Endometrial microvascular endothelial cells (primary cell): ENCODE results near the gene RAD54L2. TPM values are rescaled to one million over a fixed set of nuclear protein-coding genes. Genes with fewer than 3 reads are reported as not detected.
"Not testable (repeated sequence)": the region's sequence is repeated elsewhere in the genome, so short reads cannot be mapped to it uniquely, and the experiment has no call there.

Experiments used
- in situ Hi-C: cut with HindIII; loops from 2 replicates; pipeline ENCODE4 v1.10.0; 2017; ENCODE audit warnings: low sequenced_read_pairs, low pct_unique_long_range_greater_than_20kb; ENCODE audit errors: inconsistent ontology term
- total RNA-seq: library from RNA; depleted of rRNA; stranded (reverse); fragments of >200 nt; gene quantifications from one replicate; pipeline ENCODE4 v1.2.3, GENCODE V29; 2015; ENCODE audit errors: inconsistent ontology term

Gene RAD54L2
- total RNA-seq, 1 donor from 2014 or later, result 12.8 TPM

DNA sequence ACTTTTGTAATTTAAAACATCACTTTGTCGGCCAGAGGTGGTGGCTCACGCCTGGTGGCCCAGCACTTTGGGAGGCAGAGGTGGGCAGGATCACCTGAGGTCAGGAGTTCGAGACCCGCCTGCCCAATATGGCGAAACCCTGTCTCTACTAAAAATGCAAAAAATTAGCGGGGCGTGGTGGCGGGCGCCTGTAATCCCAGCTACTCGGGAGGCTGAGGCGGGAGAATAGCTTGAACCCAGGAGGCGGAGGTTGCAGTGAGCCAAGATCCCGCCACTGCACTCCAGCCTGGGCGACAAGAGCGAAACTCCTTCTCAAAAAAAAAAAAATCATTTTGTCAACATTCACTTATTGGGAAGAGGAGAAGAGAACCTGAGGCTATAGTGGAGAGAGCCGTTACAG, 888 bp upstream of the RAD54L2 start:
- in situ Hi-C loops, result not testable (repeated sequence)

DNA sequence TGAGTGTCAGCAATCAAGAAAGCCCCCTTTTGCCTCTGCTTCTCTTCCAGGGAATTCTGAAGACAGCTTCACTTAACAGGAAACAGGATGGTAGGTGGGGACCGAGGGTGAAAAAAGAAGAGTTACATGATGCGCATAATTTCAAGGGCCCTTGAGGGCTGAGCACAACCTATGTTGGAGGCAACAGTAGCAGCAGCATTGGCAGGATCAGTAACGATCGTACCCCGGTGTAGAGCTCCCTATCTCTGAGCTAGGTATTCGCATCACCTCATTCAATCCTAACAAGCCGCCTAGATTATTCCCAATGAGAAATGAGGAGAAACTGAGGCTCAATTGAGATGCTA, 432 bp upstream of the RAD54L2 start:
- in situ Hi-C loops, result no loop called here

DNA sequence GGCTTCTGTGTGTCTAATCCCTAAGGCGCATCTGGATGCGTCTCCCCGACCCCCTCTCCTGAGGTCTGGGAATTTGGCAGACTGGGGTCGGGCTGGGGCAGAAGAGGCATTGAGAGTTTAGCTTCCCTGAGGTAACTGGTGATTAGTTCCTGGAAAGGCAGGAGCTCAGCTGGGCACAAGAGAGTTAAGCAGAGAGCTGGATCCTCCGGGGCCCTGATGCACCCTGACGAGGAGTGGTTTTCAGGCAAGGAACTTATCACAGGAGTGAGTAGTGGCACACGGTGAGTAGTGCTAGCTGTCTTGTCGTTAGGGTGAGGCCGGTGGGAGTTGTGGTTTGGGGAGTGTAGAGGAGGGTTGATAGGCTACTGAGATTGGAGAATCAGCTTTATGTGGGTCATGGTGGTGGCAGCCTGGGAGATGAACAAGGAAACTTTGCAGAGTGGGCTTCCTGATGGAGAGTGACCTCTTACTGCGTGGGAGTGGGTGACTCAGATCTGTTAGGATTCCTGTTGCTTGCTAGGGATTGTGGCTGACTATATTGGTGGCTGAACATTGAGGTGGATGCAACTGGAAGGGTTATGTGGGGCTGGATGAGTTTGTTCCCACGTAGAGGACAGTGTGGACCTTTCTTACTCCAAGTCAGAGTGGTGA, 897 bp downstream of the RAD54L2 start:
- in situ Hi-C loops, result no loop called here

DNA sequence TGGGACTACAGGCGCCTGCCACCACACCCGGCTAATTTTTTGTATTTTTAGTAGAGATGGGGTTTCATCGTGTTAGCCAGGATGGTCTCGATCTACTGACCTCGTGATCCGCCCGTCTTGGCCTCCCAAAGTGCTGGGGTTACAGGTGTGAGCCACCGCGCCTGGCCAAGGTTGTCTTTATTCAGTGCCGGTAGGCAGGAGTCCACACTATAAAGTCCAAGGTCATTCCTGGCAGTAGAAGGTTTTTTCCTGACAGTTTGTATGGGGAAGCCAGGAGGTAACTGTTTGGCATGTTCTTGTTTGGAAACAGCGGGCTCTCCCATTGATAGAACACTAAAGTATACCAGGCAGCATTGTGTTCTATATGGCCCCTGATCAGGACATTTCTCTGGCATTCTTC, 4.1 kb downstream of the RAD54L2 start:
- in situ Hi-C loops, result not testable (repeated sequence)

DNA sequence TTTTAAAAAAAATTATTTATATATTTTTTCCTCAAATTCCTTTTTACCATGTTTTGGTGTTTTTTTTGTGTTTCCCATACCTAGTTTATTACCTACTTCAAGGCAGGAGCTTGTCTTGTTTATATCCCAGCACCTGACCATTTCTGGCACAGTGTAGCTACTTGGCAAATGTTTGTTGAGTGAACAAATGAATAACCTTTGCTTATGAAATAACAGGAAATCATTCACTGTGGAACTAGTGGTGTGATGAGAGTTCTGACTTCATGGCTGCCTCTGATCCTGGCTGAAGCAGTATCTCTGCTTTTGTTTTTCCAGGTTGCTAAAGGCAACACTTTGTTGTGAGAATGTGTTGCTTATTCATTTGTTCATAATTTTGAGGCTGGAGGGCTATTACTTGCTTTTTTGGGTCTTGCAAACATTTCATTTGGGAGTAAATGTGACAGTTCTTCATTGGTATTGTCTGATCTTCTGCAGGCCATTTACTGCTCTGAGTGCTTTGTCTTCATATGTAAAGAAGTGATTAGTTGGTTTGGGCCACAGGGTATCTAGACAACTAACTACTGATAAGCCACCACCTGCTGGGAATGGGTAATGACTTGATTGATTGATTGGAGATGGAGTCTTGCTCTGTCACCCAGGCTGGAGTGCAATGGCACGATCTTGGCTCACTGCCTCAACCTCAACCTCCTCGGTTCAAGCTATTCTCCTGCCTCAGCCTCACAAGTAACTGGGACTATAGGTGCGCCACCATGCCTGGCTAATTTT, 5.7 kb downstream of the RAD54L2 start:
- in situ Hi-C loops, result no loop called here

DNA sequence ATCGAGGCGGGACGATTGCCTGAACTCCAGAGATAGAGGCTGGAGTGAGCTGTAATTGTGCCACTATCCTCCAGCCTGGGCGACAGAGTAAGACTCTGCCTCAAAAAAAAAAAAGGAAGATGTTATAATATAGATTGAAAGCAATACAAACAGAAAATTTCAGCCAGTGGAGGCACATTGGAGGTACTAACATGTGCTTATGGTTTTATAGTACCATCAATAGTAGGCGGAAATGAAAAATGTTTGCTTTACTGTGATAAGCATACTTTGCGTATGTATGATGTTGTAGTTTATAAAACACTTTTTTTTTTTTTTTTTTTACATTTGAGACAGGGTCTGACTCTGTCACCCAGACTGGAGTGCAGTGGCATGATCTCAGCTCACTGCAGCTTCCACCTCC, 8.8 kb downstream of the RAD54L2 start:
- in situ Hi-C loops, result no loop called here

DNA sequence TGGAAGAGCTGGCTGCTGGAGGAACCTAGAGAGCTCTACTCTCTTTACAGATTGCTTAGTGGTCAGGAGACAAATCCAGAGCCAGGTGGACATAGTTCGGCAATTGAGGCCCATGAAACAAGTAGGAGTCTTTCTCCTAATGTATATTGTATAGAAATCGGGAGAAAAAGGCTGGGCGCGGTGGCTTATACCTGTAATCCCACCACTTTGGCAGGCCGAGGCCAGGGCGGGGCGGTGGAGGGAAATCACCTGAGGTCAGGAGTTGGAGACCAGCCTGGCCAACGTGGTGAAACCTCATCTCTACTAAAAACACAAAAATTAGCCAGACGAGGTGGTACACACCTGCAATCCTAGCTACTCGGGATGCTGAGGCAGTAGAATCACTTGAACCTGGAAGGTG, 10.8 kb downstream of the RAD54L2 start:
- in situ Hi-C loops, result no loop called here

DNA sequence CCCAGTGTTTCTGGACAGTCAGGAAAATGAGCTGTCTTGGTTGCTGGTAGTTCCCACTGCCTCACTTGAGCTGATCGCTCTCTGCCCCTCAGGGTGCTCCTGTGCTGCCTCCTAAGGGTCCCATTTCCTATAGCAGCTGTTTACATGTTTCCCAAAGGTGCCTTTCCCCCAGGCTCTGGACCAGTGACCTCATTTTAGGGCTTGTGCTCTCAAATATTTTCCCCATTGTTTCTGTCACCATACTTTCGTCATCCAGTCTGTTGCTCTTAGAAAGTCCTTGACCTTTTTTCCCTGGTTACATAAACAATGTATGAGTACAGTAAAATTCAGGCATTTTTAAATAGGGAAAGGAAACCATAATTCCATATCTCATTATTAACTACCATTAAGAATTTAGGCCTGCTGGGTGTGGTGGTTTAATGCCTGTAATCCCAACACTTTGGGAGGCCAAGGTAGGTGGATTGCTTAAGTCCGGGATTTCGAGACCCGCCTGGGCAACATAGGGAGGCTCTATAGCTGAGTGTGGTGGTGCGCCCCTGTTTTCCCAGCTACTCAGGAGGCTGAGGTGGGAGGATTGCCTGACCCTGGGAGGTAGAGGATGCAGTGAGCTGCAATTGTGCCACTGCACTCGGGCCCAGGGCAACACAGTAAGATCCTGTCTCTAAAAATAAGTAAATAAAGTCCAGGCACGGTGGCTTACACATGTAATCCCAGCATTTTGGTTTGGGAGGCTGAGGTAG, 11.7 kb downstream of the RAD54L2 start:
- in situ Hi-C loops, result no loop called here

DNA sequence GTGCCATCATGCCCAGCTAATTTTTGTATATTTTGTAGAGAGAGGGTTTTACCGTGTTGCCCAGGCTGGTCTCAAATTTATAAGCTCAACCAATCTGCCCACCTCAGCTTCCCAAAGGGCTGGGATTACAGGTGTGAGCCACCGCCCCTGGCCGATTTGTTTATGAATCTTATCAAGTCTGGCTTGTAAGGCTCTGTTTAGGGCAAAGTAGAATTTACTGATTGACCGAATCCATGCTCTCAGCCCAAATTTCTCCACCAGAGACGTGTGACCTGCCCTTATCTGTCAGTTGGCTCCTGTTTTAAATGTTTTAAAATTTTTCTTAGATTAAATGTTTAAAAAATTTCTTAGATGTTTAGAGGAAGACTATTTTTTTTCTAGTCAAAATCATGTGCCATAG, 19.5 kb downstream of the RAD54L2 start:
- in situ Hi-C loops, result no loop called here

DNA sequence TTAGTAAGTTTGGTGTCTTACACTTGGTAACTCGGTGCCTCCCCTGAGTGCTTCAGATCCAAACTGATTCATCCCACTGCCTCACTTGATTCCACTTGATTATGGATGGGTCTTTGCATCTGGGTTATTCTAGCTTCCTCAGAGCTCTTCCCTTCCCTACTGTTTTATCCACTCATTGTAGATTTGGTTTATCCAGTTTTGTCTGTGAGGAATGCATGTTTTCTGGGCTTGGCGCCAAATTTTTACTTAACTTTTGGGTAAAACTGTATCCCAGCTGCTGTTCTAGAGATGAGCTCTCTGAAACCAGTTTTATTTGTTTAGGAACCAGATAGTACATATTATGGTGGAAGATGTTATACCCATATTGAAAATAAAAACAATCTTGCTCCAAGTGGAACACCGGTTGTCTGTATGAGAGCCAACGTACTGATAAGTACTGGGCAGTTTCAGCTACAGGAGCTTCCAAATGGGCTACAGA, 20.9 kb downstream of the RAD54L2 start:
- in situ Hi-C loops, result no loop called here

DNA sequence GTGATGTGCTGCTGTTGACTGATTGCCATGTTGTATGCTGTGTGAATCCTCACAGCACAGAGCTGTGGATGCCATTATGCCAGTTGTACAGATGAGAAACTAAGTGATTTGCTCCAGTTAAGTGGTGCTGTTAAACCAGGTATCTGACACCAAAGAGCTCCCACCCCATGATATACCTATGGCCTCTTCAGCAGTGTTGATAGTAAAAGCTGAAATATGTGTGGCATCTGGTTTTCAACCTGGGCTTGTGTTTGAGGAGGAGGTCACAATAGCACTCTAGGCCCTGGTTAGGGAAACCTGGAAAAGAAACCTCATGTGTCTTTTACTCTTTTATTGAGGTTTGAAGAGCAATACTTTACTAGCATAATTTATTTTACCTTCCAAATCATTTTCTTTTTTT, 21.4 kb downstream of the RAD54L2 start:
- in situ Hi-C loops, result no loop called here

DNA sequence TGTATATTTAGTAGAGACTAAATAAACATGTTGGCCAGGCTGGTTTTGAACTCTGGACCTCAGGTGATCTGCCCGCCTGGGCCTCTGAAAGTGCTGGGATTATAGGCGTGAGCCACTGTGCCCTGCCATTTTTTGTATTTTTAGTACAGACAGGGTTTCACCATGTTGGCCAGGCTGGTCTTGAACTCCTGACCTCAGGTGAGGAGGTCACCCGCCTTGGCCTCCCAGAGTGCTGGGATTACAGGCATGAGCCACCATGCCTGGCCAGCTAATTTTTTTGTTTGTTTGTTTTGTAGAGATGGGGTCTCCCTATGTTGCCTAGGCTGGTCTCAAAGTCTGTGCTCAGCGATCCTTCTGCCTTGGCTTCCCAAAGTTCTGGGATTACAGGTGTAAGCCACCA, 23.9 kb downstream of the RAD54L2 start:
- in situ Hi-C loops, result not testable (repeated sequence)

DNA sequence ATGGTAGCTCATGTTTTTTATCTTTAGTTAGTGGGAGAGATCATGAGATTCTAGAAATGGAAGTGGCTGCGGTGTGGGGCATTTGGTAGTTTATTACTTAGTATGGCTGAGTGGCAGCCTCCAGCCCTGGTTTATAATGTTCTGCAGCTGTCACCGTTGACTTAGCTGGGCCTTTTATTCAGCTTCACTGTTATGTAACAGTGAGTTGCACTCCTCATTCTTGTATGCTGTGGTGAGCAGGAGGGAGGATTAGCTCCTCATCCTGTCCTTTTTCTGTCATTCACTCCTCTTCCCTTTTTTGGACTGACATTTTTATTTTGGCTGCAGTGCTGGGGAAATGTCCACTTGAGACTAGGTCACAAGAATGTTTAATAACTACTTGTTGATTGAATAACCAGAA, 29.5 kb downstream of the RAD54L2 start:
- in situ Hi-C loops, result no loop called here

DNA sequence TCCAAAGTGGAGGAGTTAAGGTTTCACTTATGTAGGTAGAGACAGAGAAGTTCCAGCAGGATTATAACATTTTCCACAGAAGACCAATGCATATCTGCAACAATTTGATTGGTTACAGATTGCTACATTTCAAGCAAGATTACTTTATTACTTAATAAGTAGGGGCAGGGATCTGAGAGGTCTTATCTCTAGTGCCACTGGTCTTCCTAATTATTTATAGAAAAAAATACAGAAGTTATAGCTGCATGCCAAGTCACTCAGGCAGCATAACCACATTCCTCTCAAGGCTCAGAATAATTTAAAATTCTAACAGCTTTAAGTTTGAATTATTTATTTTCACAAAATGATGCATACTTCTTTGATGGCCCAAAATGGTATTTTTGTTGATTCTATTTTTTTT, 30.5 kb downstream of the RAD54L2 start:
- in situ Hi-C loops, result no loop called here

DNA sequence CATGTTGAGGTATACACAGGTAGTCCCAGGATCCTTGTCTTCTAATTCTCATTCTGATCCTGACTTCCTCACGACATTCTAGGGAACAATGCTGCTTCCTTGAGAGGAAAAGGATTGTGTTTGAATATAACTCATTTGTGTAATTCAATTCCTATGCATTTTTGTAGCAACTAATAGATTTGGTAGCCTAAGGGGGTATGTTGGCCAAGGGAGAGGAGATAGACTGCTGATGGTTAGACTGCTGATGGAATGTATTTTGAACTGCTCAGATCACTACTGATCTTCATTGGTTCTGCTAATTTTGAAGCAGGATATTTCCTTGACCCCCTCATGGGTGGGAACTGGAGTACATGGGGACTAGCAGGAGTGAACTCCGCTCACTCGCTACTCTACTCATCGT, 39.7 kb downstream of the RAD54L2 start:
- in situ Hi-C loops, result no loop called here

DNA sequence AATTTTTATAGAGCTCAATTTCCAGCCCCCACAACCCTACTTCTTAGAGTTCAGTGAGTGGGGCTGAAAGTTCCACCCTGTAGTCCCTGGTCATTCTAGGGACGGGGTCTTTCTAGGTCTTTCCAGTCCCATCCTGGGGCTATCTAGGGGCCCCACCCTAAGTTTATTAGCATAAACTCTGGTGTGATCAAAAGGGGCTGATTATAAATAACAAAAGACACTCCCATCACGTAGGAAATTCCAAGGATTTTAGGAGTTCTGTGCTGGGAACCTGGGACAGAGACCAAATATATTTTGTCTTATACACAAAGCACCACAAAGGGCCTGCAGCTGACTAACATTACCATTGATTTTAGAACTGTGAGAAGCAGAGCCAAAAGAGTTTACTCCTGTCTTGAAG, 41.9 kb downstream of the RAD54L2 start:
- in situ Hi-C loops, result no loop called here

DNA sequence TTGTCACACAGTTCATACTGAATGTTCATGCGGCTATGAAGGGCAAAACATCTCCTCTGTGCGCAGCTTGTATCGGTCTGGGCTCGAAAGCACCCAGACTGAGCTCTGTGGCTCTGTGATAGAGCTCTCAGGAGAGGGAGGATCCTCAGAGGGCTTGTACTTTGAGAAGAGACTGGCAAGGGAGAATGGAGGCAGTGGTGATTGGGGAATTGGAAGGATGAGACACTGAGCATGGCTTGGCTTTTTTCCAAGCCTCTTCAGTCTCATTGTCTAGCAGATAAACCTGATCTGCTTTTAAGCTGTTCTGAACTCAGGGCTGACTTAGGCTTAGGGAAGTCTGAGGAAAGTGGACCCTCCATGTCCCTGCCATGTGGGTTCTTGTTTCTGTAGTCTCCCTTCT, 43.0 kb downstream of the RAD54L2 start:
- in situ Hi-C loops, result no loop called here

DNA sequence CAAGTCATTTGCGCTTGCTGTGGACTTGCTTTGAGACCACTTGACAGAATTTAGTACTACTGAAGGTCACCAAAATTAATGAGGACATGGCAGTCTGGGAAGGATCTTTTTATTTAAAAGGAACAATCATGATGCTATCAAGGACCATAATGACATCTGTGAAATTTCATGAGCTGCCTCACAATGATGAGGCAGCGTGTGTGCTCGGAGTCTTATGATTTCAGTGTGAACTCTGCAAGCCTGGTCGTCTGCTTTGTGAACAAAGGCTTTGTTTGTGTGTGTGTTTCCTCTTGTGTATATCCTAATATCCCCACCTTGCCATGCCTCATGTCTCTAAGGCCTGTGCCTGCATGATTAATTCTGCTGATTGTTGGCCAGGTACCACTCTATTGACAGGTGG, 46.7 kb downstream of the RAD54L2 start:
- in situ Hi-C loops, result no loop called here

DNA sequence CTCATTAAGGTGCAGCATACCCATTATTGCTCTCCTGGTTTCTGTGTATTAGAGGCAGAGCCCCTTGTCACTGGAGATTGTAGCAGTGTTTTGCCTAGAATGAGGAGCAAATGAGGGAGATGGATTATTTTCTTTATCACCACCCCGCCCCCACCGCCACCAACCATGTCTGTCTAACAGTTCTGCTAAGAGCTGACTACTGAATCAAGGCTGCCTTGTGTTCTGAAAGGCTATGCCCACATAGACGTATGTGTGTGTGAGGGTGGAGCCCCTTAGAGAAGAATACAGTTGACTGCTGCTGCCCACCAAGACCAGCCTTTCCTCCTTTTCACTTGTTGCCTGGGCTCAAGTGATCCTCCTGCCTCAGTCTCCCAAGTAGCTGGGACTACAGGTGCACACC, 47.4 kb downstream of the RAD54L2 start:
- in situ Hi-C loops, result no loop called here
